Activated T-helper 1 cell treated with anti-CD3 and anti-CD28 coated beads, Interleukin-12 subunit alpha, Interleukin-12 subunit beta, Interleukin-2, Interleukin-4 antibody, amounts not matched to agents 30 ng/mL and 10 ng/mL and 1 ng/mL, durations not matched to agents 14 hours and 24 hours and 36 hours (primary cell): ENCODE data around the gene TMEM185B. TPM values are rescaled to one million over a fixed set of nuclear protein-coding genes. Genes with fewer than 3 reads are reported as not detected.
"Not testable (repeated sequence)": the region's sequence is repeated elsewhere in the genome, so short reads cannot be mapped to it uniquely, and the experiment has no call there.

Experiments used
- DNase-seq: peaks from one replicate; pipeline ENCODE4 v3.0.0; 2021; ENCODE audit warnings: low spot score
- H3K27ac Mint-ChIP-seq: one replicate; pipeline ENCODE4 v1.8.0; 2021; ENCODE audit warnings: mild to moderate bottlenecking, mixed read lengths
- H3K27me3 Mint-ChIP-seq: one replicate; pipeline ENCODE4 v1.8.0; 2022; ENCODE audit warnings: mild to moderate bottlenecking, moderate library complexity, mixed read lengths; ENCODE audit not compliant: insufficient read depth
- H3K36me3 Mint-ChIP-seq: one replicate; pipeline ENCODE4 v1.8.0; 2021; ENCODE audit warnings: low read depth, mixed read lengths
- H3K4me1 Mint-ChIP-seq: one replicate; pipeline ENCODE4 v1.8.0; 2021; ENCODE audit warnings: low read depth, mixed read lengths
- H3K4me3 Mint-ChIP-seq: one replicate; pipeline ENCODE4 v1.8.0; 2021; ENCODE audit warnings: mild to moderate bottlenecking, moderate library complexity, mixed read lengths
- H3K9me3 Mint-ChIP-seq: one replicate; pipeline ENCODE4 v1.8.0; 2021; ENCODE audit warnings: mixed read lengths
- intact Hi-C: fragments of 100-400 bp; cut with micrococcal nuclease; formaldehyde crosslinking; loops from one replicate; pipeline ENCODE4 v1.15.1; 2024
- total RNA-seq: library from RNA; stranded (reverse); gene quantifications from 2 replicates; pipeline ENCODE4 v1.2.3, GENCODE V29; 2022

The TMEM185B gene
- 47.9 and 48.6 TPM in 2 replicates for total RNA-seq

DNA sequence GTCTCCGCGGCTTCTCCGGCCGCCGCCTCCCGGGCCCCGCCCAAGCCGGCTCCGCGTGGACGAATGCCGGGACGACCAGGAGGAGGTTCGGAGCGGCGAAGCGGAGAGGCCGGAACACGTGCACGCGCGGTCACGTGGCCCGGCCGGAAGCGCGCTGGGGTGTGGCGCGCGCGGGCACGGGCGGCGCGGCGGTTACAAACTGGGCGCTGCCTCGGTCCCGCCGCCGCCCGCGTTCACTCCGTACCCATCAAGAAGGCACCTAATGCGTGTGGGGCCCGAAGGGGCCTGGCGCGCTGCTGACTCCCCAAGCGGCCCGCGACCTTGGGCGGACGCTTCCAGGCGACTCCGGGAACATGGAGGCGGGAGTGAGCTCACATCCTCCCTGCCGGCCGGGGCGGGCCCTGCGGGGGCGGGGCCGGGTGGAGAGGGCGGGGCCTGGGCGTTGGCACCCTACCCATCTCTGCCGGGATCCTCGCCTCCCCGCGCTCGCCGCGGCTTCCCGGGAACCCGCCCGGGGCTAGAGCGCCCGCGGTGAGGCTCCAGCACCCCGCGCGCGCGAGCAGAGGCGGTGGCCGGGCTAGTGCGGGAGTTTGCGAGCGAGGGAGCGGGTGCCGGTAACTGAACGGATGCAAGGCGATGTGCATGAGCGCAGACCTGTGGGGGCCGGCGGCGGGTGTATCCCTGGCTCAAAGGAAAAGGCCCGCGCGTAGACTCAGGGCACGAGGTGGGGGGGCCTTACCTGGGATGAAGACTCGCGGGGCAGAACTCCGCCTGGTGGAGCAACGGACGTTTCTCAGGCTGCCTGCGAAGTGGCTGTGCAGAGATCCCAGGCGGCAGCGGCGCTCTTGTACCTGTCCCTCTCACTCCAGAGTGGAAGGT is at the start of gene TMEM185B:
Gene TMEM185B (minus strand): TSS at position 367 of the 879 bp plus-strand sequence. CDS start 424 bp downstream, outside the sequence.
- Mint-ChIP-seq H3K4me3 (peak within 1 kb of the TSS; percentile 86), H3K36me3 (peaks cover 38% of the 10 kb centered on the region), H3K27me3 (peaks cover 2% of the 10 kb centered on the region), H3K27ac (peak within 1 kb of the TSS; percentile 92), H3K4me1 (peaks cover 69% of the 10 kb centered on the region), H3K9me3 (no peaks in the 10 kb centered on the region)
- peak; percentile 90 for DNase-seq
- intact Hi-C loops, result loop anchor here (1.0 to 2.0 kb wide), 5 partner anchors 9 to 544 kb away; partner anchors contain the start of genes RALB and TMEM177

DNA sequence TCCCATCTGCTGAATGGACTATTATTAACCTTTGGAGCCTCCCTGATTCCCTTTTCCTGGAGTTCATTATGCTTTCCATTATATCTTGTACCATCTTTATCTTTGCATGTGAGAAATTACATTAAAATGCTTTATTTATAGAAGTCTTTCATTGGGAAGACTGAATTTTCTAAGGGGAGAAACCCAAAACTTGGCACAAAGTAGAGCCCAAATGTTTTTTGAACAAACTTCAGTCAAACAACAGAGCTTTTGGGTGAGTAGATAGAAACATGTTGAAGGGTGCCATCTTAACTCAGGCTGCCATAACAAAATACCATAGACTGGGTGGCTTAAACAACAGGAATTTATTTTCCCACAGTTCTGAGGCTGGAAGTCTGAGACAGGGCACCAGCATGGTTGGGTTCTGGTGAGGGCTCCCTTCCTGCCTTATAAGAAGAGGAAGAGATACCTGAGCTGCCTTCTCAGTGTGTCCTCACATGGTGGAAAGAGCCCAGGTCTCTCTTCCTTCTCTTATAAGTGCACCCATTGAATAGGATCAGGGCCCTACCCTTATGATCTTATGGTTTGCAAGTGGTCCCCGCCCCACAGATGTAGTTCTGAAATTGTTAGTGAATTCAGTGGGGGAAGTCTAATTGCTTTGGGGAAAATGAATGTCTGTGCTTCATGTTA is 48.6 kb upstream of the TMEM185B start:
- DNase-seq, result no peak
- Mint-ChIP-seq H3K27ac (peak overlapping the region; percentile 0), H3K36me3 (peaks cover 50% of the 10 kb centered on the region), H3K4me1 (peaks cover 62% of the 10 kb centered on the region), H3K27me3 (no peaks in the 10 kb centered on the region), H3K9me3 (peaks cover 5% of the 10 kb centered on the region), H3K4me3 (no peak overlapping the region)
- intact Hi-C loops, result no loop called here

DNA sequence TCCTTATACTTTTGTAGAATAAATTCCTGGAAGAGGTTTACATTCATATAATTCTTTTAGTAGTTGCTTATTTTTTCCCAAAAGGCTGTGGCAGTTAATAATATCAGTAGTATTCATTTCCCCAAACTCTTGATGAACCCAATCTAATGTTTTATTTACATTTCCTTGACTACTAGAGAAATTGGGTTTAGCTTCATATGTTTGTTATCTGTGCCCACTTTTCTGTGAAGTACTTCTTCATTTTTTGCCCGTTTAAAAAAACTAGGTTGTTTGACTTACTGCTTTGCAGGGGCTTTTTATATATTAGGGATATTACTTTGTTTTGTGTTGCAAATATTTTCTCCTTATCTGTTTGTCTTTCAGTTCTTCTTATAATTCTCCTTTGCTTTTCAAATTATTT is 46.6 kb upstream of the TMEM185B start:
- Mint-ChIP-seq H3K4me1 (peaks cover 68% of the 10 kb centered on the region), H3K27ac (no peak overlapping the region), H3K27me3 (no peaks in the 10 kb centered on the region), H3K4me3 (no peak overlapping the region), H3K36me3 (peaks cover 54% of the 10 kb centered on the region), H3K9me3 (no peaks in the 10 kb centered on the region)
- DNase-seq, result no peak
- intact Hi-C loops, result loop anchor here (1.0 kb wide), 1 partner anchor 9 kb away; no protein-coding TSS in a partner anchor

DNA sequence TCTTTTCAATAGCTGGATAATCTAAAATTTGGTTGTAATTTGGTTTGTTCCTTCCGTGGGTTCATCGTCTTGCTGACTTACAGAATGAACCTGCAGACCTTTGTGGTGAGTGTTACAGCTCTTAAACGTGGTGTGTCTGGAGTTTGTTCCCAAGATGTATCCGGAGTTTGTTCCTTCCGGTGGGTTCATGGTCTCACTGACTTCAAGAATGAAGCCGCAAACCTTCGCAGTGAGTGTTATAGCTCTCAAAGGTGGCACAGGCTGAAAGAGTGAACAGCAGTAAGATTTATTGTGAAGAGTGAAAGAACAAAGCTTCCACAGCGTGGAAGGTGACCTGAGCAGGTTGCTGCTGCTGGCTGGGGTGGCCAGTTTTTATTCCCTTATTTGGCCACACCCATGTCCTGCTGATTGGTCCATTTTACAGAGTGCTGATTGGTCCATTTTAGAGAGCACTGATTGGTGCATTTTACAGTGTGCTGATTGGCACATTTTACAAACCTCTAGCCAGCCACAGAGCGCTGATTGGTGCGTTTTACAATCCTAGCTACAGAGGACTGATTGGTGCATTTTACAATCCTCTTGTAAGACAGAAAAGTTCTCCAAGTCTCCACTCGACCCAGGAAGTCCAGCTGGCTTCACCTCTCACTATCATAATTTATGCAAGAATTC is 46.0 kb upstream of the TMEM185B start:
- Mint-ChIP-seq H3K27ac (peak overlapping the region; percentile 37), H3K4me1 (peaks cover 70% of the 10 kb centered on the region), H3K9me3 (no peaks in the 10 kb centered on the region), H3K27me3 (no peaks in the 10 kb centered on the region), H3K4me3 (no peak overlapping the region), H3K36me3 (peaks cover 55% of the 10 kb centered on the region)
- intact Hi-C loops, result loop anchor here (1.0 kb wide), 1 partner anchor 8 kb away; no protein-coding TSS in a partner anchor
- no peak for DNase-seq

DNA sequence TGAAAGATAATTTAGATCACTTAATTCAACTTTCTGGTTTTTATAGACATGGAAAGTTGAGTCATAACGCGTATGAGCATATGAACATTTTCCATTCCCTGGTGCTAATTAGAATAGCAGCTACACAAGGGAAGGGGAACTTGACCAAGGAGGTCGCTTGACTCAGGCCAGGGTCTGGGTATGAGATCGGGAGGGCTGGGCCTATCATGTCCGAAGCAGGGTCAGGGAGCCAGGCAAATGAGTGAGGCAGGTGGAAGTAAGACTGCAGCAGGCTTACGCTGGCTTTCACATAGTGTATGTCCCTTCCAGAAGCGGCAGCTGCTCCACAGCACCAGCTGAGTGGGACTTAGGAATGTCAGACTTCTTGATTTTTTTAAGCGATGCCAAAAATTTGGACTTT is 44.1 kb upstream of the TMEM185B start:
- H3K27me3 Mint-ChIP-seq, result no peaks in the 10 kb centered on the region
- no peak overlapping the region for H3K4me3 Mint-ChIP-seq
- DNase-seq, result no peak
- peaks cover 54% of the 10 kb centered on the region for H3K4me1 Mint-ChIP-seq
- peak overlapping the region; percentile 86 for H3K27ac Mint-ChIP-seq
- H3K9me3 Mint-ChIP-seq, result no peaks in the 10 kb centered on the region
- intact Hi-C loops, result loop anchor here (1.0 to 2.0 kb wide), 2 partner anchors 15 to 35 kb away; partner anchors contain the start of gene RALB
- peaks cover 49% of the 10 kb centered on the region for H3K36me3 Mint-ChIP-seq

DNA sequence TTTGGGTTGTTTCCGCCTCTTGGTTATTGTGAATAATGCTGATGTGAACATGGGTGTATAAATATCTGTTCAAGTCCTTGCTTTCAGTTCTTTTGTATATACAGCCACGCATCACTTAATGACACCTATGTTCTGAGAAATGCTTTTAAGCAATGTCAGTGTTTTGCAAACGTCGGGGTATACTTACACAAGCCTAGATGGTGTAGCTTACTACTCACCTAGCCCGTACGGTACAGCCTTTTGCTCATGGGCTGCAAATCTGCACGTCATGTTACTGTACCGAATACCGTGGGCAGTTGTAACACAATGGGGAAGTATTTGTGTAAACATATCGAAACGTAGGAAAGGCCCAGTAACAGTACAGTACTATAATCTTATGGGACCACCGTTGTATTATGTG is 41.8 kb upstream of the TMEM185B start:
- DNase-seq, result no peak
- Mint-ChIP-seq H3K4me1 (peaks cover 39% of the 10 kb centered on the region), H3K36me3 (peaks cover 36% of the 10 kb centered on the region), H3K27me3 (no peaks in the 10 kb centered on the region), H3K4me3 (no peak overlapping the region), H3K9me3 (peaks cover 7% of the 10 kb centered on the region), H3K27ac (peak overlapping the region; percentile 60)
- intact Hi-C loops, result no loop called here

DNA sequence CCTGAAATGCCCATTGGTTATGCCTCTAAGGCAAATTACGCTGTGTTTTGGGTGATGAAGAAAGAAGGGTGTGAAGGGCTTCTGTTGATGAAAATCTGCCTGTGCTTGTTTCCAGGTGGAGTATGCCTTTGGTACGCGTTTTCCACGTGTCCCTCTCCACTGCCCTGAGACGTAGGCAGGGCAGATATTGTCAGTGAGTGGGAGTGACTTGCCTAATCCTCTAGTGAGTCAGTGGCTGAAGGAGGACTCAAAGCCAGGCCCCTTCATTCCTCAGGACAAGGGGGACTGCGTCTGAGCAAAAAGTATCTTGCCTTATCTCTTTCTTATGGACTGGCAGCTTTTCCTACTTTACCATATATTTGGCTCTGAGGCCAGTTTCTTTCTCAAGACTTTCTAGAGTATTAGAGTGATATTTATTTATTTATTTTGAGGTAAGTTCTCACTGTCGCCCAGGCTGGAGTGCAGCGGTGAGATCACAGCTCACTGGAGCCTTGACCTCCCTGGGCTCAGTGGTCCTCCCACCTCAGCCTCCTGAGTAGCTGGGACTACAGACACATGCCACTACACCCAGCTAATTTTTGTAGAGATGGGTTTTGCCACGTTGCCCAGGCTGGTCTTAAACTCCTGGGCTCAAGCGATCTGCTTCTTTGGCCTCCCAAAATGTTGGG is 39.7 kb upstream of the TMEM185B start:
- H3K27me3 Mint-ChIP-seq, result no peaks in the 10 kb centered on the region
- peaks cover 11% of the 10 kb centered on the region for H3K9me3 Mint-ChIP-seq
- no peak overlapping the region for H3K4me3 Mint-ChIP-seq
- H3K36me3 Mint-ChIP-seq, result peaks cover 39% of the 10 kb centered on the region
- H3K4me1 Mint-ChIP-seq, result peaks cover 35% of the 10 kb centered on the region
- intact Hi-C loops, result no loop called here
- no peak for DNase-seq
- H3K27ac Mint-ChIP-seq, result no peak overlapping the region

DNA sequence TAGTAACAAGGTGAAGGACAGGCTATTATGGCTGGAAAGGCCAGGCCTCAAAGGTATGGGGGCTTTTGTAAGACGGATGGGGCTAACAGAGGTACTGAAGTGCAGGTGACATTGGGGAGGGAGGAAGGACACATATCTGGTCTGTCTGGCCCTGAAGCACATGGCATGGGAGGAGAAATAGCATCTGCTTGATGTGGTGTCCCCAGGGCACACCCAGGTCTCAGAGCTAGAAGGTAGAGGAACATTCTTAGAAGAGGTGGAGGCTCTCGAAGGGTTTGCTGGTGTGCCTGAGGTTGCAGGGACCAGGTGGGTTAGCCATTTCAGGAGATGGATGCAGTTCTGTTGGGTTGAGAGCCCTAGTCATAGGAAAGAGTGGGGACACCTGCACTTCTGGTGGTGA is 39.0 kb upstream of the TMEM185B start:
- peaks cover 11% of the 10 kb centered on the region for H3K9me3 Mint-ChIP-seq
- peaks cover 44% of the 10 kb centered on the region for H3K36me3 Mint-ChIP-seq
- H3K27me3 Mint-ChIP-seq, result no peaks in the 10 kb centered on the region
- no peak for DNase-seq
- no peak overlapping the region for H3K4me3 Mint-ChIP-seq
- intact Hi-C loops, result no loop called here
- peaks cover 38% of the 10 kb centered on the region for H3K4me1 Mint-ChIP-seq
- H3K27ac Mint-ChIP-seq, result no peak overlapping the region

DNA sequence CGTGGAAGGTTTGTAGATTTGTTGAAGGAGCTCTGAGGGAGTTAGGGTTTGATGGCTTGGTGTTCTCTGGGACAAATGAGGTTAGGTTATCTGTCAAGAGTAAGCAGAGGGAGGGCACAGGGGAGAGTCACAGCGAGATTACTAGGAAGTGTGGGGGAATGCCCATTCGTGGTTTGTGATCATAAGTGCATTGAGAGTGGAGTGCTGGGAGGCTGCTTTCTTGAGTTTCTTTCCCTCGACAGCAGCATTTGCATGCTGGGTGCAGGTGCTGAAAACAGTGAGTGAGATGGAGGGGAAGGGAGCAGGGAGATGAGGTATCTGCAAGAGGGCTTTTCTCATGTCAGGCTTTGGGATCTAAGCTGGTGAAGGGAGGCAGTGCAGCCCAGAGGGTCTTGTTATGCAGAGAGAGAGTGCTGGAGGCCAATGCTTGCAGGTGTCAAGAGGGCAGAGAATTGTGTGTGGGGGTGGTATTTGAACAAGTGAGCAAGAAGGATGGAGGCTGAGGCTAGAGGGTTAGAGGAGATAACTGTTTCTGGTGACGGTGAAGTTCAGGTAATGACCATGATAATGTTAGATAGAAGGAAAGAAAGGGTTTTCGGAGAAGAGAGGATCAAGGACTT is 38.3 kb upstream of the TMEM185B start:
- Mint-ChIP-seq H3K9me3 (peaks cover 11% of the 10 kb centered on the region), H3K4me3 (no peak overlapping the region), H3K36me3 (peaks cover 43% of the 10 kb centered on the region), H3K27ac (no peak overlapping the region), H3K27me3 (no peaks in the 10 kb centered on the region), H3K4me1 (peaks cover 38% of the 10 kb centered on the region)
- intact Hi-C loops, result loop anchor here (1.0 to 2.0 kb wide), 5 partner anchors 8 to 51 kb away; no protein-coding TSS in a partner anchor
- peak; percentile 56 for DNase-seq

DNA sequence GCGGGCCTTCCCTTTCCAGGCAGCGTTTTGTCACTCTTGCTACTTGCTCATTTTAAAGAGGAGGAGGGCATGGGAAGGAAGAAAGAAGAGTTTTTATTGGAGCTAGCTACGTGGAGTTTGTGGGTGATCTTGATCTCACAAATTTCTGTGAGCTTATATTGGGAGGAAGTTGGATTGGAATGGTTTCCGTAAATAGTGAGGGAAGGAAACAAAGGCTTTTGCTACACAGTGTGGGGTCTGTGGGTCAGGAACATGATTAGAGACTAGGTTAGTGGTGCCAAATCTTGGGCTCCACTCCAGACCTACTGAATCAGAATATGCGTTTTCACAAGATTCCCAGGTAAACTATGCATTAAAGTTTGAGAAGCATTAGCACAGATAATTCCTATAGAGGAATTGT is 37.5 kb upstream of the TMEM185B start:
- Mint-ChIP-seq H3K27ac (no peak overlapping the region), H3K4me3 (no peak overlapping the region), H3K27me3 (no peaks in the 10 kb centered on the region), H3K9me3 (peaks cover 15% of the 10 kb centered on the region), H3K36me3 (peaks cover 50% of the 10 kb centered on the region), H3K4me1 (peaks cover 45% of the 10 kb centered on the region)
- DNase-seq, result no peak
- intact Hi-C loops, result loop anchor here (1.0 to 2.0 kb wide), 5 partner anchors 7 to 52 kb away; no protein-coding TSS in a partner anchor

DNA sequence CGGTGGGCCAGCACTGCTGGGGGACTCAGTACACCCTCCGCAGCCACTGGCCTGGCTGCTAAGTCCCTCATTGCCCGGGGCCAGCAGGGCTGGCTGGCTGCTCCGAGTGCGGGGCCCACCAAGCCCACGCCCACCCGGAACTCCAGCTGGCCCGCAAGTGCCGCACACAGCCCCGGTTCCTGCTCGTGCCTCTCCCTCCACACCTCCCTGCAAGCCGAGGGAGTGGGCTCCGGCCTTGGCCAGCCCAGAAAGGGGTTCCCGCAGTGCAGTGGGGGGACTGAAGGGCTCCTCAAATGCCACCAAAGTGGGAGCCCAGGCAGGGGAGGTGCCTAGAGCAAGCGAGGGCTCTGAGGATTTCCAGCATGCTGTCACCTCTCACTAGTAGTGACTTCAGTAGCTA is 36.7 kb upstream of the TMEM185B start:
- H3K27me3 Mint-ChIP-seq, DNase-seq, H3K27ac Mint-ChIP-seq, H3K4me3 Mint-ChIP-seq: not testable (repeated sequence)
- H3K36me3 Mint-ChIP-seq, result peaks cover 50% of the 10 kb centered on the region
- intact Hi-C loops, result loop anchor here (2.0 kb wide), 2 partner anchors 27 to 53 kb away; no protein-coding TSS in a partner anchor
- peaks cover 45% of the 10 kb centered on the region for H3K4me1 Mint-ChIP-seq
- H3K9me3 Mint-ChIP-seq, result peaks cover 15% of the 10 kb centered on the region

DNA sequence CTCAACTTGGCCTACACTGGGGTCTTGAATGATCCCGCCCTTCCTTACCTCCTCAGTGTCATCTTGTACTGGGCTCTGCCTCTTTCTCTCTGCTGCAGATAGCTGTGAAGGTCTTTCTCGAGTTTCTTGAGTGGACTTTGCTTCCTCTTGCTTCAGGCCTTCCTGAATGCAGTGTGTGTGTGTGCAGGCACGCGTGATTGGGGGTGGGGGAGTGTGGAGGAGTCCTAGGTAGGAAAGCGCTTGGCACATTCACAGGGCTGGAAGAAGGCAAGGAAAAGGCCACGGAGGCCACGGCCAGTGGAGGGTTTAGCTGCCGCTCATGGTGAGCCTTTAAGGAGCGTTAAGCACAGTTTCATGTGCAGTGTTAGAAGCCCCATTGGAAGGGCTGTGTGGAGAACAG is 35.0 kb upstream of the TMEM185B start:
- DNase-seq, result no peak
- H3K4me1 Mint-ChIP-seq, result peaks cover 54% of the 10 kb centered on the region
- H3K27ac Mint-ChIP-seq, result peak overlapping the region; percentile 38
- no peaks in the 10 kb centered on the region for H3K27me3 Mint-ChIP-seq
- intact Hi-C loops, result no loop called here
- H3K9me3 Mint-ChIP-seq, result peaks cover 15% of the 10 kb centered on the region
- H3K36me3 Mint-ChIP-seq, result peaks cover 57% of the 10 kb centered on the region
- H3K4me3 Mint-ChIP-seq, result peak overlapping the region; percentile 36
